ENCODE data around the gene CSAG2.

Gene CSAG2

DNA sequence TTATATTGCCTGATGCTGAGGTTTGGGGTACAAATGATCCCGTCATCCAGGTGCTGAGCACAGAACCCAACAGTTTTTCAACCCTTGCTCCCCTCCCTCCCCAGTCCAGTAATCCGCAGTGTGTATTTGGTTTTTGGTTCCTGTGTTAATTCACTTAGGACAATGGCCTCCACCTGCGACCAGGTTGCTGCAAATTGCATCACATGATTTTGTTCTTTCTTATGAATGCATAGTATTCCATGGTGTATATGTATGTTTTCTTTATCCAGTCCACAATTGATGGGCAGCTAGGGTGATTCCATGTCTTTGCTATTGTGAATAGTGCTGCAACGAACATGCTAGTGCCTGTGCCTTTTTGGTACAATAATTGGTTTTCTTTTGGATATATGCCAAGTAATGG, 46.0 kb downstream of the CSAG2 start:
- no peak for DNase-seq (ENCODE audit: low read depth in 3 of 3)

- DNase-seq (ENCODE audit: low read depth in 3 of 3), result no peak
These were observed 50.8 kb downstream of the CSAG2 start for GRCh38 chrX:152658302-152658701.

All from stimulated activated CD4-positive, alpha-beta T cell treated with anti-CD3 and anti-CD28 coated beads, TNF-alpha, amount 100 ng/mL, for 24 hours (primary cell).